Measurements from ENCODE around the gene HOXD9.
A peak's percentile ranks its signal among the peaks of the same experiment; 100 is the strongest.

Gene HOXD9

DNA sequence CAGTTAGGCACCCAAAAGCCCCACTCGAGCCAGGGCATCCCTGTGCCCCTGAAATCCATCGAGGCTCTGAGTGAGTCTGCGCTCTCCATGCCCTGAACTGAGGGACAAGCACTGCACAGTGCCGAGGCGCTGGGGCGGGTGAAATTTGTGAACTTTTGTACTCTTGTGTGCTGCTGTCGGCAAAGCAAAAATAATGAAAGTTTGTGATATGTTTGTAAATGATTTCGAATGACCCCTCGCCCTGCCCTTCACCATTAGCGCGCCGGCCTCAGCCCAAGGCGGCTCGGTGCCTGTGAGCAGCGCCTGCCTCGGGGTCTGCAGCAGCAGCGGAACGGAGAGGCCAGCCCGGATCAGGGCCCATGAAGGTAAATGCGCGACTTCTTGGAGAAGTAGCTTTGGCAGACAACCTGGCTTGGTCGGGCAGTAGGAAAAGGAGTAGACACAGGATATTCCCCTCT lies 27.0 kb downstream of the HOXD9 start:
- Histone ChIP-seq H4K5ac (ENCODE audit: low read length) (no peak overlapping the region), H3K4ac (ENCODE audit: low read depth, low read length) (no peak overlapping the region), H3K27me3 (ENCODE audit: insufficient read depth, low read length, poor library complexity) (peaks cover 92% of the 10 kb centered on the region), H3K79me2 (ENCODE audit: control insufficient read depth, insufficient read depth, low read length) (no peaks in the 10 kb centered on the region), H3K79me1 (ENCODE audit: low read length) (no peaks in the 10 kb centered on the region), H3K36me3 (ENCODE audit: control insufficient read depth, insufficient read depth, low read length) (no peaks in the 10 kb centered on the region), H3K4me3 (ENCODE audit: low read length) (no peak overlapping the region), H3K56ac (ENCODE audit: low read length) (no peak overlapping the region), H3K4me2 (ENCODE audit: low read length) (no peak overlapping the region), H2AK5ac (ENCODE audit: low read length) (no peak overlapping the region), H3K23ac (ENCODE audit: low read length) (no peak overlapping the region), H3K27ac (ENCODE audit: low read depth, low read length) (no peak overlapping the region), H3K9ac (ENCODE audit: low read length) (no peak overlapping the region), H2BK120ac (ENCODE audit: low read depth, low read length) (no peak overlapping the region), H4K8ac (ENCODE audit: low read depth, low read length) (no peak overlapping the region), H3K4me1 (ENCODE audit: control insufficient read depth, low read depth, low read length) (no peaks in the 10 kb centered on the region), H2BK5ac (ENCODE audit: low read length) (no peak overlapping the region), H2BK15ac (replicated peaks; ENCODE audit: low read depth) (no peak overlapping the region), H3K18ac (ENCODE audit: low read length) (no peak overlapping the region)
- no peak for DNase-seq
- no CpG with 5 or more reads among the region's 22 CpGs for WGBS (ENCODE audit: extremely low coverage, insufficient coverage, low lambda C conversion rate)

DNA sequence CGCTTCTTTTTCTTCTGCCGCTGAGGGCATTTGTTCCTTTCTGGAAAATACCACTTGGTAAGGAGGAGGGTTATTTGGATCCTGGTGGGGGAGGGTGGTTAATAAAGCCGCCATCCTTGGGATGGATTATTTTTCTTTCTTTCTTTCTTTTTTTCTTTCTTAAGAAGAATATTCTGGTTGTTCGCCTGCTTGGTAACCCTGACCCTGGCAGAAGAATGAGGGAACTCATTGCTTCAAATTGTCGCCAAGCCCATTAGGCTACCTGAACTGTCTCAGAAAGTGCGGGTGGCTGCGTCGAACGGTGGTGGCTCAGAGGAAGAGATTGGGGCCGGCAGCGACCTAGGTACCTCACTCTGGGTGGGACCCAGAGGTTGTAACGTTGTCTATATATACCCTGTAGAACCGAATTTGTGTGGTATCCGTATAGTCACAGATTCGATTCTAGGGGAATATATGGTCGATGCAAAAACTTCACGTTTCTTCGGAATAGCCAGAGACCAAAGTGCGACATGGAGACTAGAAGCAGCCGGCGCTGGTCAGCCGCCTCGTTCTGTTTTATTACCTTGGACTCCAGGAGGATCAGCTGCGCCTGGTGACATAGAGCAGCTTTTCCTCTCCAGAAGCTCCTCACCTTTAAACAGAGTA lies 27.5 kb downstream of the HOXD9 start:
- Histone ChIP-seq H2AK5ac (ENCODE audit: low read length) (no peak overlapping the region), H3K23ac (ENCODE audit: low read length) (peak overlapping the region; percentile 9), H3K27ac (ENCODE audit: low read depth, low read length) (no peak overlapping the region), H4K5ac (ENCODE audit: low read length) (no peak overlapping the region), H3K18ac (ENCODE audit: low read length) (no peak overlapping the region), H3K4ac (ENCODE audit: low read depth, low read length) (no peak overlapping the region), H3K79me2 (ENCODE audit: control insufficient read depth, insufficient read depth, low read length) (no peaks in the 10 kb centered on the region), H3K4me1 (ENCODE audit: control insufficient read depth, low read depth, low read length) (no peaks in the 10 kb centered on the region), H2BK15ac (replicated peaks; ENCODE audit: low read depth) (no peak overlapping the region), H4K8ac (ENCODE audit: low read depth, low read length) (no peak overlapping the region), H3K27me3 (ENCODE audit: insufficient read depth, low read length, poor library complexity) (peaks cover 93% of the 10 kb centered on the region), H3K4me2 (ENCODE audit: low read length) (no peak overlapping the region), H2BK120ac (ENCODE audit: low read depth, low read length) (no peak overlapping the region), H3K56ac (ENCODE audit: low read length) (no peak overlapping the region), H3K9ac (ENCODE audit: low read length) (no peak overlapping the region), H2BK5ac (ENCODE audit: low read length) (no peak overlapping the region), H3K36me3 (ENCODE audit: control insufficient read depth, insufficient read depth, low read length) (no peaks in the 10 kb centered on the region), H3K79me1 (ENCODE audit: low read length) (no peaks in the 10 kb centered on the region), H3K4me3 (ENCODE audit: low read length) (no peak overlapping the region)
- DNase-seq, result no peak
- no CpG with 5 or more reads among the region's 24 CpGs for WGBS (ENCODE audit: extremely low coverage, insufficient coverage, low lambda C conversion rate)

DNA sequence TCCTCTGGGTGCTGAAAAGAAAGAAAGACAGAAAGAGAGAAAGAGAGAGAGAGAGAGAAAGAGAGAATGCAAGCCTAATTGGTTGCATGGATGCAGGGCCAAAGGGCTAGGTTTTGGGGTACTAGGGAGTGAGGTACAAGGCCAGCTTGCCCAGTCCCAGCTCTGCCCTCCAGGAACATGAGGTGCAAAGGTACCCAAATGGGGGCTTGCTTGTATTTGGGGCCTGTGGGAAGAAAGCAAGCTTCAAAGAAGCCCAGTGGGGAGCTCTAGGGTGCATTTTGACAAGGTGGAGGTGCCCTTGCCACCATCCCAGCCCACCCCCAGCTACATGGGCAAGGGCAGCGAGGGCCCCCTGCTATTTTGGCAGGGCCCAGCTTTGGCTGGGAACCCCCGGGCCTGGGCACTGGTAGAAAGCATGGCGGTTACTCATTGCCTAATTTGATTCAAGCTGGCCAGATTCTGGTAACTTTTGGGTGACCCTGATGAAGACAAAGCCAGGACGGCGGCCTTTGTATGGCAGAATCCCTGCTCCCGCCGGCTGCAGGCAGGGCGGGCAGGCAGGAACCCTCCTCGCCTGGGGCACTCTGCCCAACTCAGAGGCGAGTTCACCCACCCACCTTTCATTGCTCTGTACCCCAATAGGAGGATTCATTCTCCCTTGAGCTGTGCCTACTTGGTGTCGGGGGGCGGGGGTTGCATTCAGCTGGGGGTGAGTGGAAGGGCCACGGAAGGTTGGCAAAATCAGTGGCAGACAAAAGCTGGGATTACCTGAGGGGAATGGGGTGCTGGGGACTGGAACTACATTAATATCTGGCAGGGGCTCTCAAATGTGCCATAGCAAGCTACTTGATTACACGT lies 28.3 kb downstream of the HOXD9 start:
- no peaks in the 10 kb centered on the region for H3K79me2 ChIP-seq (ENCODE audit: control insufficient read depth, insufficient read depth, low read length)
- H4K5ac ChIP-seq (ENCODE audit: low read length), result no peak overlapping the region
- no peak overlapping the region for H3K4me3 ChIP-seq (ENCODE audit: low read length)
- H3K27ac ChIP-seq (ENCODE audit: low read depth, low read length), result no peak overlapping the region
- no peaks in the 10 kb centered on the region for H3K79me1 ChIP-seq (ENCODE audit: low read length)
- H3K36me3 ChIP-seq (ENCODE audit: control insufficient read depth, insufficient read depth, low read length), result no peaks in the 10 kb centered on the region
- no peak overlapping the region for H3K23ac ChIP-seq (ENCODE audit: low read length)
- no peak overlapping the region for H2BK15ac ChIP-seq (replicated peaks; ENCODE audit: low read depth)
- no peak overlapping the region for H4K8ac ChIP-seq (ENCODE audit: low read depth, low read length)
- H2BK120ac ChIP-seq (ENCODE audit: low read depth, low read length), result no peak overlapping the region
- no peak for DNase-seq
- H3K56ac ChIP-seq (ENCODE audit: low read length), result no peak overlapping the region
- no peaks in the 10 kb centered on the region for H3K4me1 ChIP-seq (ENCODE audit: control insufficient read depth, low read depth, low read length)
- H2AK5ac ChIP-seq (ENCODE audit: low read length), result no peak overlapping the region
- no CpG with 5 or more reads among the region's 14 CpGs for WGBS (ENCODE audit: extremely low coverage, insufficient coverage, low lambda C conversion rate)
- H3K18ac ChIP-seq (ENCODE audit: low read length), result no peak overlapping the region
- H3K9ac ChIP-seq (ENCODE audit: low read length), result no peak overlapping the region
- H3K4me2 ChIP-seq (ENCODE audit: low read length), result no peak overlapping the region
- H2BK5ac ChIP-seq (ENCODE audit: low read length), result no peak overlapping the region
- H3K4ac ChIP-seq (ENCODE audit: low read depth, low read length), result no peak overlapping the region
- H3K27me3 ChIP-seq (ENCODE audit: insufficient read depth, low read length, poor library complexity), result peaks cover 93% of the 10 kb centered on the region

DNA sequence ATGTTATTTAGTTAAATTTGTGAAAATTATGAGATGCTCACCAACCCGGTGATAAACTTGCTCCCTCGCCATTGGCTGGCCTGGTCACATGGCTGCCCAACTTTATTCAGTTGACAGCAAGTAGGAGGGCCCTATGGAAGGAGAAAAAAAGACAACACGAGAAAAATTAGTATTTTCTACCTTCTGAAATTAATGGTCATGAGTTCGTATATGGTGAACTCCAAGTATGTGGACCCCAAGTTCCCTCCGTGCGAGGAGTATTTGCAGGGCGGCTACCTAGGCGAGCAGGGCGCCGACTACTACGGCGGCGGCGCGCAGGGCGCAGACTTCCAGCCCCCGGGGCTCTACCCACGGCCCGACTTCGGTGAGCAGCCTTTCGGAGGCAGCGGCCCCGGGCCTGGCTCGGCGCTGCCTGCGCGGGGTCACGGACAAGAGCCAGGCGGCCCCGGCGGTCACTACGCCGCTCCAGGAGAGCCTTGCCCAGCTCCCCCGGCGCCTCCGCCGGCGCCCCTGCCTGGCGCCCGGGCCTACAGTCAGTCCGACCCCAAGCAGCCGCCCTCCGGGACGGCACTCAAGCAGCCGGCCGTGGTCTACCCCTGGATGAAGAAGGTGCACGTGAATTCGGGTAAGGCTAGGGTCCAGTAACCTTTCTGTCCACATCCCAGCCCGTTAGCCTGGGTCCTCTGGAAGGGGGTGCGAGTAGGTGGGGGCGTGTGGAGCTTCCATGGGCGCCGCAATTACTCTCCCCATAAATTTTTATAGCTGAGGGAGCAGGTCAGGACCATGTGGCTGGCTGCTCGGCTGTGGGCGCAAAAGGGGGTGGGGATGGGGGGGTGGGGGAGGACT lies 29.1 kb downstream of the HOXD9 start, which contains the start of gene HOXD4:
Gene HOXD4, plus strand, starts transcription at position 109 of the 846 bp plus-strand sequence. Its CDS starts 84 bp downstream, at position 193.
- Histone ChIP-seq H2BK120ac (ENCODE audit: low read depth, low read length) (no peak within 1 kb of the TSS), H2BK15ac (replicated peaks; ENCODE audit: low read depth) (no peak within 1 kb of the TSS), H3K27me3 (ENCODE audit: insufficient read depth, low read length, poor library complexity) (peaks cover 93% of the 10 kb centered on the region), H3K4me1 (ENCODE audit: control insufficient read depth, low read depth, low read length) (no peaks in the 10 kb centered on the region), H3K56ac (ENCODE audit: low read length) (peak within 1 kb of the TSS; percentile 7), H3K27ac (ENCODE audit: low read depth, low read length) (no peak within 1 kb of the TSS), H2BK5ac (ENCODE audit: low read length) (no peak within 1 kb of the TSS), H3K9ac (ENCODE audit: low read length) (no peak within 1 kb of the TSS), H3K18ac (ENCODE audit: low read length) (no peak within 1 kb of the TSS), H3K79me2 (ENCODE audit: control insufficient read depth, insufficient read depth, low read length) (no peaks in the 10 kb centered on the region), H4K5ac (ENCODE audit: low read length) (no peak within 1 kb of the TSS), H3K4me2 (ENCODE audit: low read length) (peak within 1 kb of the TSS; percentile 46), H4K8ac (ENCODE audit: low read depth, low read length) (no peak within 1 kb of the TSS), H3K4me3 (ENCODE audit: low read length) (no peak within 1 kb of the TSS), H3K4ac (ENCODE audit: low read depth, low read length) (no peak within 1 kb of the TSS), H3K36me3 (ENCODE audit: control insufficient read depth, insufficient read depth, low read length) (no peaks in the 10 kb centered on the region), H3K23ac (ENCODE audit: low read length) (no peak within 1 kb of the TSS), H2AK5ac (ENCODE audit: low read length) (no peak within 1 kb of the TSS), H3K79me1 (ENCODE audit: low read length) (no peaks in the 10 kb centered on the region)
- WGBS (ENCODE audit: extremely low coverage, insufficient coverage, low lambda C conversion rate), result no CpG with 5 or more reads among the region's 55 CpGs
- DNase-seq, result peak; percentile 36

DNA sequence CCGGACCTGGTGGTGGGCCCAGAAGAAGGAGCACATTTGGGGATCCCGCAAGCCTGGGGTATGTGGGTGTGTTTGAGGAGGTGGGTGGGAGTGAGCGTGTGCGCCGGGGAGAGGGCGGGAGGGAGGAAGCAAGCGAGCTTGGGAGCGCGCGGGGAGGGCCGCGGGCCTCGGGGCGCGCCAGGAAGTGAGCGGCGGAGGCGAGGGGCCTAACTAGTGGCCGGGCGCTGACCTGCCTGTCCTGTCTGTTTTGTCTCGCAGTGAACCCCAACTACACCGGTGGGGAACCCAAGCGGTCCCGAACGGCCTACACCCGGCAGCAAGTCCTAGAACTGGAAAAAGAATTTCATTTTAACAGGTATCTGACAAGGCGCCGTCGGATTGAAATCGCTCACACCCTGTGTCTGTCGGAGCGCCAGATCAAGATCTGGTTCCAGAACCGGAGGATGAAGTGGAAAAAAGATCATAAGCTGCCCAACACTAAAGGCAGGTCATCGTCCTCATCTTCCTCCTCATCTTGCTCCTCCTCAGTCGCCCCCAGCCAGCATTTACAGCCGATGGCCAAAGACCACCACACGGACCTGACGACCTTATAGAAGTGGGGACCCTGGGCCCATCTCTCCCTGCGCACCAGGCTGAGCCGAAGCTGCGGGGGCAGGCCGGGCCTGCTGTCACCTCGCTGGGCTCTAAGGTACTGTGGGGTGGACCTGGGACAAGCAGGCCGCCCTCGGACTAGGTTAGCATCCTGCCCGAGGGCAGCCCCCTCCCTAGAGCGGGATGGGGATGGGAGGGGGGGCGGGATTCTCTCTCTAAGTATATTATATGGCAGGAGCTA lies 30.0 kb downstream of the HOXD9 start:
- no peak overlapping the region for H3K4me2 ChIP-seq (ENCODE audit: low read length)
- no peak overlapping the region for H4K8ac ChIP-seq (ENCODE audit: low read depth, low read length)
- H3K4ac ChIP-seq (ENCODE audit: low read depth, low read length), result no peak overlapping the region
- WGBS (ENCODE audit: extremely low coverage, insufficient coverage, low lambda C conversion rate), result no CpG with 5 or more reads among the region's 48 CpGs
- no peaks in the 10 kb centered on the region for H3K79me1 ChIP-seq (ENCODE audit: low read length)
- H3K4me1 ChIP-seq (ENCODE audit: control insufficient read depth, low read depth, low read length), result no peaks in the 10 kb centered on the region
- no peak overlapping the region for H3K4me3 ChIP-seq (ENCODE audit: low read length)
- no peak overlapping the region for H3K9ac ChIP-seq (ENCODE audit: low read length)
- no peak overlapping the region for H3K23ac ChIP-seq (ENCODE audit: low read length)
- H3K27me3 ChIP-seq (ENCODE audit: insufficient read depth, low read length, poor library complexity), result peaks cover 93% of the 10 kb centered on the region
- H3K36me3 ChIP-seq (ENCODE audit: control insufficient read depth, insufficient read depth, low read length), result no peaks in the 10 kb centered on the region
- H4K5ac ChIP-seq (ENCODE audit: low read length), result no peak overlapping the region
- H2BK120ac ChIP-seq (ENCODE audit: low read depth, low read length), result no peak overlapping the region
- no peaks in the 10 kb centered on the region for H3K79me2 ChIP-seq (ENCODE audit: control insufficient read depth, insufficient read depth, low read length)
- H2AK5ac ChIP-seq (ENCODE audit: low read length), result no peak overlapping the region
- no peak overlapping the region for H3K18ac ChIP-seq (ENCODE audit: low read length)
- H2BK15ac ChIP-seq (replicated peaks; ENCODE audit: low read depth), result no peak overlapping the region
- H3K56ac ChIP-seq (ENCODE audit: low read length), result no peak overlapping the region
- no peak overlapping the region for H2BK5ac ChIP-seq (ENCODE audit: low read length)
- no peak overlapping the region for H3K27ac ChIP-seq (ENCODE audit: low read depth, low read length)
- DNase-seq, result no peak
